Bronchial epithelial cell (primary cell): ENCODE measurements around the gene FHIT. TPM values are rescaled to one million over a fixed set of nuclear protein-coding genes. Genes with fewer than 3 reads are reported as not detected.

ENCODE experiments used
- DNase-seq: peaks from one replicate; pipeline ENCODE4 v3.0.0-alpha.2; 2010; ENCODE audit warnings: low read depth
- FAIRE-seq: peaks from 2 replicates; lab custom pipeline; 2011; peaks lifted over from hg19 to GRCh38; lab: Jason Lieb, UNC
- H3K27me3 ChIP-seq: 2 replicates; pipeline ENCODE4 v1.5.1; 2011; ENCODE audit warnings: low read length; ENCODE audit not compliant: control insufficient read depth, insufficient read depth
- H3K36me3 ChIP-seq: 2 replicates; pipeline ENCODE4 v1.5.1; 2011; ENCODE audit warnings: low read length; ENCODE audit not compliant: control insufficient read depth, insufficient read depth
- H3K4me3 ChIP-seq: 2 replicates; pipeline ENCODE4 v1.5.1; 2011; ENCODE audit warnings: mild to moderate bottlenecking, low read depth, low read length, control low read depth
- CTCF ChIP-seq: IDR thresholded peaks from 2 replicates; pipeline ENCODE4 v1.5.1; 2011; ENCODE audit warnings: mild to moderate bottlenecking, moderate library complexity, low read length, control low read depth, inconsistent platforms; ENCODE audit not compliant: insufficient read depth, severe bottlenecking
- total RNA-seq: library from RNA; depleted of rRNA; stranded (reverse); fragments of >200 nt; gene quantifications from 2 replicates; pipeline ENCODE4 v1.2.1, GENCODE V29; 2014

Gene FHIT
- total RNA-seq, 1 donor from 2014 or later: 1.6 TPM

- Histone ChIP-seq H3K27me3 (no peaks in the 10 kb centered on the region), H3K4me3 (no peak overlapping the region), H3K36me3 (no peaks in the 10 kb centered on the region)
- FAIRE-seq (no peak), DNase-seq (no peak)
- TF ChIP-seq CTCF: no peak
Measured at GRCh38 chr3:61157414-61157813, 93.8 kb downstream of the FHIT start.

GRCh38 chr3:61155701-61156292 is 95.5 kb downstream of the FHIT start:
- no peaks in the 10 kb centered on the region for H3K36me3 ChIP-seq
- no peak overlapping the region for H3K4me3 ChIP-seq
- no peak for DNase-seq
- H3K27me3 ChIP-seq: no peaks in the 10 kb centered on the region
- FAIRE-seq: no peak
- TF ChIP-seq CTCF: no peak

GRCh38 chr3:61154457-61155198 is 96.6 kb downstream of the FHIT start:
- H3K27me3 ChIP-seq: no peaks in the 10 kb centered on the region
- H3K36me3 ChIP-seq: no peaks in the 10 kb centered on the region
- H3K4me3 ChIP-seq: no peak overlapping the region
- TF ChIP-seq CTCF: no peak
- DNase-seq: no peak
- FAIRE-seq: no peak

GRCh38 chr3:61152071-61152470 is 99.2 kb downstream of the FHIT start:
- Histone ChIP-seq H3K36me3 (no peaks in the 10 kb centered on the region), H3K27me3 (no peaks in the 10 kb centered on the region), H3K4me3 (no peak overlapping the region)
- no peak for FAIRE-seq
- no peak for TF ChIP-seq CTCF
- no peak for DNase-seq

GRCh38 chr3:61149236-61149635 is 102.0 kb downstream of the FHIT start:
- DNase-seq (no peak), FAIRE-seq (no peak)
- no peak for TF ChIP-seq CTCF
- Histone ChIP-seq H3K27me3 (no peaks in the 10 kb centered on the region), H3K4me3 (no peak overlapping the region), H3K36me3 (no peaks in the 10 kb centered on the region)
